Hepatocyte (in vitro differentiated cells): Measurements from ENCODE around the gene CXCL10. TPM values are rescaled to one million over a fixed set of nuclear protein-coding genes. Genes with fewer than 3 reads are reported as not detected.

Experiments
- polyA plus RNA-seq: library from polyadenylated mRNA; unstranded; fragments of >200 nt; fragmentation: Nextera tagmentation; extraction: Ambion mirVana; gene quantifications from 2 replicates; pipeline ENCODE4 v1.2.1, GENCODE V29; 2016
- total RNA-seq: library from RNA; depleted of rRNA; stranded (reverse); fragments of >200 nt; gene quantifications from 2 replicates; pipeline ENCODE4 v1.2.3, GENCODE V29; 2014

Gene CXCL10
- total and polyA plus RNA-seq, 2 experiments from 2014 or later, result 2.8 to 7.4 TPM

Other genes with a start within 250 kb of the CXCL10 start
- not detected in 2 replicates for gene PPEF2, start 121.0 kb downstream of the CXCL10 start, total RNA-seq
- not detected in 2 replicates for gene PPEF2, start 121.0 kb downstream of the CXCL10 start, polyA plus RNA-seq
- gene NAAA, start 82.5 kb downstream of the CXCL10 start, total RNA-seq, result 41.0 and 62.5 TPM in 2 replicates
- 18.4 and 21.8 TPM in 2 replicates for gene NAAA, start 82.5 kb downstream of the CXCL10 start, polyA plus RNA-seq
- 33.8 and 43.3 TPM in 2 replicates for gene SDAD1, start 32.6 kb downstream of the CXCL10 start, total RNA-seq
- gene SDAD1, start 32.6 kb downstream of the CXCL10 start, polyA plus RNA-seq, result 35.3 and 36.0 TPM in 2 replicates
- not detected in 2 replicates for gene CXCL9, start 16.0 kb downstream of the CXCL10 start, total RNA-seq
- gene CXCL9, start 16.0 kb downstream of the CXCL10 start, polyA plus RNA-seq, result not detected in 2 replicates
- gene CXCL11, start 12.6 kb upstream of the CXCL10 start, total RNA-seq, result not detected in 2 replicates
- not detected in 2 replicates for gene CXCL11, start 12.6 kb upstream of the CXCL10 start, polyA plus RNA-seq
- gene ART3, start 51.2 kb upstream of the CXCL10 start, total RNA-seq, result 0.90 and 1.0 TPM in 2 replicates
- gene ART3, start 51.2 kb upstream of the CXCL10 start, polyA plus RNA-seq, result 2.8 and 3.8 TPM in 2 replicates
- 40.9 and 43.3 TPM in 2 replicates for gene NUP54, start 124.9 kb upstream of the CXCL10 start, total RNA-seq
- gene NUP54, start 124.9 kb upstream of the CXCL10 start, polyA plus RNA-seq, result 20.6 and 31.1 TPM in 2 replicates
- 244 and 246 TPM in 2 replicates for gene SCARB2, start 190.3 kb upstream of the CXCL10 start, total RNA-seq
- 85.8 and 131 TPM in 2 replicates for gene SCARB2, start 190.3 kb upstream of the CXCL10 start, polyA plus RNA-seq
- 5.9 and 9.3 TPM in 2 replicates for gene FAM47E, start 228.2 kb upstream of the CXCL10 start, total RNA-seq
- gene FAM47E, start 228.2 kb upstream of the CXCL10 start, polyA plus RNA-seq, result 8.9 and 11.1 TPM in 2 replicates